AG04450 (cell line): ENCODE data around the gene DUOXA1. TPM values are rescaled to one million over a fixed set of nuclear protein-coding genes. Genes with fewer than 3 reads are reported as not detected.
"Not testable (repeated sequence)": the region's sequence is repeated elsewhere in the genome, so short reads cannot be mapped to it uniquely, and the experiment has no call there.

Experiments used
- CTCF ChIA-PET: fragments of 300-600, 350-600 bp; formaldehyde crosslinking; extraction: SDS; loops from one replicate; lab custom pipeline; 2022; ENCODE audit warnings: antibody characterized with exemption, inconsistent platforms; lab: Charles Lee
- POLR2A ChIA-PET: fragments of 350-600 bp; formaldehyde crosslinking; extraction: SDS; loops from one replicate; lab custom pipeline; 2021; ENCODE audit warnings: antibody characterized with exemption, inconsistent platforms; lab: Yijun Ruan, JAX
- DNase-seq: peaks from one replicate; pipeline ENCODE4 v3.0.0-alpha.2; 2011; ENCODE audit warnings: low read depth, low spot score
- H3K27ac ChIP-seq: one replicate; pipeline ENCODE4 v1.5.1; 2012; ENCODE audit warnings: low read depth, low read length, control low read depth
- H3K27me3 ChIP-seq: one replicate; pipeline ENCODE4 v1.6.0; 2012; ENCODE audit warnings: low read length; ENCODE audit not compliant: control insufficient read depth, insufficient read depth
- H3K4me3 ChIP-seq: 2 replicates; pipeline ENCODE4 v1.5.1; 2011; ENCODE audit warnings: mild to moderate bottlenecking, low read depth, low read length, control low read depth
- H3K9me3 ChIP-seq: 2 replicates; pipeline ENCODE4 v1.5.1; 2012; ENCODE audit warnings: low read length; ENCODE audit not compliant: control insufficient read depth, insufficient read depth
- polyA plus RNA-seq: library from polyadenylated mRNA; depleted of rRNA; stranded (reverse); fragments of >200 nt; gene quantifications from 2 replicates; pipeline ENCODE4 v1.2.3, GENCODE V29; 2011; rRNA removed

Gene DUOXA1
- polyA plus RNA-seq, 1 experiment, result not detected

DNA sequence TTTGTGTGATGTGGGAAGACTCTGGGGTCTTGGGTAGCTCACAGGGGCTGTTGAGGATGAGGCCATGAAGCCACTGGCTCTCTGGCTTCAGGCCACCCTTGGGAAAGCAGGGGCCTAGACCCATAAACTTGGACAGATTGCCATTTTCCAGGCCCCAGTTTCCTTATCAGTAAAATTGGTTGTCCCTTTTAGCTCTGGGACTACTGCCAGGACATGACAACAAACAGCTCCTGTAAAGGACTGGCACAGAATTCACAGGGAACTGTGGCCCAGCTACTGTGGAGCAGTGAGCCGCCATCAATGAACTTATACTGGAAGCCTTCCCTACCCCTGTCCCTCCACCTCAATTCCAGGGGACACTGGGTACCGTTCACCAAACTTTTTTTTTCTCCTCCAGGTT is 52.3 kb downstream of the DUOXA1 start:
- H3K27me3 ChIP-seq, DNase-seq, POLR2A ChIA-PET, H3K4me3 ChIP-seq, CTCF ChIA-PET, H3K27ac ChIP-seq, H3K9me3 ChIP-seq: not testable (repeated sequence)

- H3K9me3 ChIP-seq, CTCF ChIA-PET, H3K27me3 ChIP-seq, H3K27ac ChIP-seq, DNase-seq, H3K4me3 ChIP-seq, POLR2A ChIA-PET: not testable (repeated sequence)
Observed at GRCh38 chr15:45075440-45076320, 54.0 kb downstream of the DUOXA1 start.

- H3K4me3 ChIP-seq, DNase-seq, H3K27me3 ChIP-seq, H3K9me3 ChIP-seq, CTCF ChIA-PET, POLR2A ChIA-PET, H3K27ac ChIP-seq: not testable (repeated sequence)
Observed at GRCh38 chr15:45073602-45074001, 56.1 kb downstream of the DUOXA1 start.

DNA sequence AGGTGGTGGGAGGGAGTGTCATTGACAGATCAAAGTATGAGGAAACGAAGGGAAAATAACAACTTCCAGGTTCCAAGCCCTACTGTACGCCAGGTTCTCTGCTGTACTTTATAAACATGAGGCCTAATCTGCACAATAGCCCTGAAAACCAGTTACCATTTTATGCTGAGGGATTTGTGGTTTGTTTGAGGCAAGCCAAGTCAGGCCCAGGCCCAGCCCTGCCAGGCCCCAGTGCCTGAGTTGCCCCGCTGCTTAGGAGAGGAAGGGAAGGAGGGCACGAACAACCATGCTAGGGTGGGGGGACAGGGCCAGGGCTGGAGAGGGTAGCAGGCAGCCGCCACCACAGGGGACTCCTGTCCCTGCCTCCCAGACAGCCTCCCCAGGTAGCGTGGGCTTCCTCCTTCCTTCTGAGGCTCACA is 59.7 kb downstream of the DUOXA1 start:
- H3K27ac ChIP-seq, H3K9me3 ChIP-seq, CTCF ChIA-PET, DNase-seq, H3K27me3 ChIP-seq, POLR2A ChIA-PET, H3K4me3 ChIP-seq: not testable (repeated sequence)

Other genes starting within 250 kb of the DUOXA1 start
- gene TERB2, start 173.2 kb downstream of the DUOXA1 start, polyA plus RNA-seq, result not detected in 2 replicates
- gene SORD, start 106.7 kb downstream of the DUOXA1 start, polyA plus RNA-seq, result 32.0 and 33.9 TPM in 2 replicates
- gene DUOX2, start 15.7 kb downstream of the DUOXA1 start, polyA plus RNA-seq, result 0.02 TPM in 1 of 2 replicates, not detected in the other
- not detected in 2 replicates for gene DUOXA2, start 15.6 kb downstream of the DUOXA1 start, polyA plus RNA-seq
- gene DUOX1, start 115 bp upstream of the DUOXA1 start, polyA plus RNA-seq, result not detected in 2 replicates
- 4.1 and 4.7 TPM in 2 replicates for gene SHF, start 58.1 kb upstream of the DUOXA1 start, polyA plus RNA-seq
- not detected in 2 replicates for gene SLC28A2, start 122.4 kb upstream of the DUOXA1 start, polyA plus RNA-seq
- gene GATM, start 248.7 kb upstream of the DUOXA1 start, polyA plus RNA-seq, result 0.07 and 0.10 TPM in 2 replicates